GM21717 (cell line): ENCODE results near the gene GGT6.

Source experiments
- ATAC-seq: cut with Tn5 transposase; IDR thresholded peaks from one replicate; pipeline ENCODE4 v1.9.1; 2021; ENCODE audit warnings: mild to moderate bottlenecking, moderate library complexity; ENCODE audit not compliant: unreplicated experiment

The GGT6 gene

GRCh38 chr17:4540687-4541327 lies 19.6 kb downstream of the GGT6 start:
- no peak for ATAC-seq

DNA sequence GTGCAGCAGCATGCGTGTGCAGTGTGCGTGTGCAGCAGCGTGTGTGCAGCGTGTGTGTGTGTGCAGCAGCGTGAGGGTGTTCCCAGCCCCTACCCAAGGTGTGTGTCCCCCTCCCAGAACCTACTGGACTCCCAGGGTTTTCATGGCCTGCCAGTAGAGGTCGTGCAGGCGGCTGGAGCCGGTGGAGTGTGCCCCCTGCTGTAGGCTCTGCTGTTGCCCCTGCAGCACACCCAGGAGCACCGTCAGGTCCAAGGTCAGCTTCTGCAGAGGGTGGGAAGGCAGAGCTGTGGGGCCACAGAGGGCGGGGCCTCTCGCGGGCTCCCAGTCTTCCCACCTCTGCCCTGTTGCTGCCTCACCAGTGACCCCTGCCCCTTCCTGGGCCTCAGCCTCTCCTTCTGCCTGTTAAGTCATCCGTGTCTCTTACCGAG lies 20.1 kb downstream of the GGT6 start:
- no peak for ATAC-seq

DNA sequence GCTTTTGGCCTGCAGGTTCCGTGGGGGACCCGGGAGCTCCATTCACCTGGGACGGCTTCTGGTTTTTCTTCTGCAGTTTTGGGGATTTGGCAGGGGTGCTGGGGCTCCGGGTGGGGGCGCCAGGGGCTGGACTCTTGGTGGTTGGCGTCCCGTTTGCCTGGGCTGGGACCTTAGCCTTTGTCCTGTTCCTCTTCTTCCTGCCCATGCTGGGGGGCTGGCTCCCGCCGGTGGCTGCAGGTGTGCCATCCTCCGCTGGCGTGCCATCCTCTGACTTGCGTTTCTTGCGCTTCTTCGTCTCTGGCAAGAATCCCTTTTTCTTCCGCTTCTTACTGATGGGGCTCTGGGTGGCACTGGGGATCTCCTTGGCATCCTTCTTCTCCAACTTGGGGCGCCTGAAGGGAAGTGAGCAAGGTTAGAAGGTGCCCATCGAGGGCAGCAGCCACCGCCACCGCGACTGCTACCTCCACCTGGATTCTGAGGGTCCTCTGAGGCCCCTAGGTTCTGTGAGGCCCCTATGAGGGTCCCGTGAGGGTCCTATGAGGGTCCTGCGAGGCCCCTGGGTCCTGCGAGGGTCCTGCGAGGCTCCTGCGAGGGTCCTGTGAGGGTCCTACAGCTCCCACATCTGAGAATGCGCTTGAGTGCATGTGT lies 20.7 kb downstream of the GGT6 start:
- ATAC-seq: no peak

DNA sequence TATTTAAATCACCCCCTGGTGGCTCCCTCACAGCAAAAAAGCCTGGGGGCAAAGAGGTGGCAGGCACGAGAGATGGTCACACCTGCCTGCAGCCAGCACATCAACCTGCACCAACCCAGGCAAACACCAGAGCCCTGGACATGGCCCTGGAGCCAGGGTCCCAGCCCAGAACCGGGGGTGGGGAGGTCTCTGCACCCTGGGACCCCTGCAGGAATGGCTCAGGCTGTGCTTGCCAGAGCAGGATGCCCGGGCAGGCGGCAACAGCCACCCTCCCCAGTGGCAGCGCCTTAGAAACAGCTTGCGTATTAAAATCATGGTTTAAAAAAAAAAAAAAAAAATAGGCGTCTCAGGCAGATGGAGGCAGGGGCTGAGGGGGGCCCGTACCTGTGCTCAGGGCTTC lies 21.4 kb downstream of the GGT6 start:
- ATAC-seq: no peak

- no peak for ATAC-seq
Measured at GRCh38 chr17:4538236-4539002, 22.0 kb downstream of the GGT6 start.

- ATAC-seq: no peak
Measured at GRCh38 chr17:4537451-4538235, 22.7 kb downstream of the GGT6 start.

- no peak for ATAC-seq
Measured at GRCh38 chr17:4536742-4537411, 23.5 kb downstream of the GGT6 start.

GRCh38 chr17:4536259-4536741 lies 24.1 kb downstream of the GGT6 start:
- ATAC-seq: no peak

GRCh38 chr17:4535667-4536258 lies 24.6 kb downstream of the GGT6 start:
- ATAC-seq: no peak

GRCh38 chr17:4534928-4535666 lies 25.3 kb downstream of the GGT6 start:
- ATAC-seq: no peak

GRCh38 chr17:4534515-4534914 lies 25.9 kb downstream of the GGT6 start:
- ATAC-seq: no peak

GRCh38 chr17:4533523-4534504 lies 26.6 kb downstream of the GGT6 start:
- ATAC-seq: no peak

DNA sequence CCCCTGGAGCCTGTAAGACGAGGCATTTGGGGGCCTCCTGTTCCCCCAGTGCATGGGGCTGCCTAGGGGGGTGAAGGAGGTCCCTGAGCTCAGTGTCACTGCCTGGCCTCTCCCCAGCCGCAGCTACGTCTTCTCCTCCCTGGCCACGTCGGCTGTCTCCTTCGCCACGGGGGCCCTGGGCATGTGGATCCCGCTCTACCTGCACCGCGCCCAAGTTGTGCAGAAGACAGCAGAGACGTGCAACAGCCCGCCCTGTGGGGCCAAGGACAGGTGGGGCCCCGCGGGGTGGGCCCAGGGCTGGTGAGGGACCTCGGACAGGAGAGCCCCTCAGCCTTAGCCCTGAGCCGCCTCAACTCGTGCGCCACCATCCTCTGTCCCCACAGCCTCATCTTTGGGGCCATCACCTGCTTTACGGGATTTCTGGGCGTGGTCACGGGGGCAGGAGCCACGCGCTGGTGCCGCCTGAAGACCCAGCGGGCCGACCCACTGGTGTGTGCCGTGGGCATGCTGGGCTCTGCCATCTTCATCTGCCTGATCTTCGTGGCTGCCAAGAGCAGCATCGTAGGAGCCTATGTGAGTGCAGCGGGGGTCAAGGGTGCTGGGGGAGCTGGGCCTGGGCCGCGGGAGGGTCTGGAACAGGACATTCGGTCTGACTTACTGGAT lies 27.4 kb downstream of the GGT6 start:
- no peak for ATAC-seq

- no peak for ATAC-seq
Measured at GRCh38 chr17:4531988-4532736, 28.2 kb downstream of the GGT6 start.

GRCh38 chr17:4530799-4531730 lies 29.3 kb downstream of the GGT6 start:
- no peak for ATAC-seq

DNA sequence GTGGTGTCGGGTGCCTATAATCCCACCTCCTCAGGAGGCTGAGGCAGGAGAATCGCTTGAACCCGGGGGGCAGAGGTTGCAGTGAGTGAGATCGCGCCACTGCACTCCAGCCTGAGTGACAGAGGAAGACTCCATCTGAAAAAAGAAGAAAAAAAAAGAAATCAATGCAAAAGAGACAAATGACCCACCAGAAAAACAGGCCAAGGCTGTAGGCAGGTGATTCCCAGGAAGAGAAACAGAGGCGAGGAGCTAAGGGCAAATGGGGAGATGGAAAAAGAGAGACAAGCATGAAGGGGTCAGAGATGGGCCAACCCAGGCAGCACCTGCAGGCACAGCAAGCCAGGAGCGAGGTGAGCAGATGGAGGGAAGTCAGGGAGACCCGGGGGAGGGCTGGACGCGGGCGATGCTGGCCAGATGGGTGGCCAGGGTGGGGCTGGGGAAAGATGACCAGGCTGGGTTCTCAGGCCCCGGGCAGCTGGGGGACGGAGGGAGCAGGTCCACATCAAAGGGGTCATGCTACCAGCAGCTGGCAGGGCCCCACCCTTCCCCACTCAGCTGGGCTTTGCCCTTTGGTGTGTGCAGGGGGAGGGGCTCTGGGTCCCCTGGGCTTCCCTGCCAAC lies 30.7 kb downstream of the GGT6 start:
- no peak for ATAC-seq
